ENCODE data around the gene HERC2. TPM values are rescaled to one million over a fixed set of nuclear protein-coding genes. Genes with fewer than 3 reads are reported as not detected.

Gene HERC2
- total RNA-seq, 1 donor from 2014 or later: 54.5 TPM

Small RNA genes lying within 50 kb of the gene (small RNA-seq; reads per million reads assigned to genes)
- gene AC091304.5 (ENCODE audit: low replicate concordance): not detected

Other genes starting within 250 kb of the HERC2 start
- 4.9 TPM for gene OCA2, start 222.9 kb downstream of the HERC2 start, total RNA-seq
- gene GOLGA6L24, start 35.9 kb upstream of the HERC2 start, total RNA-seq: not detected
- not detected for gene GOLGA8F, start 56.5 kb upstream of the HERC2 start, total RNA-seq
- not detected for gene GOLGA8G, start 210.8 kb upstream of the HERC2 start, total RNA-seq
- gene GOLGA6L25, start 231.4 kb upstream of the HERC2 start, total RNA-seq: not detected